ENCODE data around the gene ANGPTL7. TPM values are rescaled to one million over a fixed set of nuclear protein-coding genes. Genes with fewer than 3 reads are reported as not detected.

The ANGPTL7 gene, protein sequence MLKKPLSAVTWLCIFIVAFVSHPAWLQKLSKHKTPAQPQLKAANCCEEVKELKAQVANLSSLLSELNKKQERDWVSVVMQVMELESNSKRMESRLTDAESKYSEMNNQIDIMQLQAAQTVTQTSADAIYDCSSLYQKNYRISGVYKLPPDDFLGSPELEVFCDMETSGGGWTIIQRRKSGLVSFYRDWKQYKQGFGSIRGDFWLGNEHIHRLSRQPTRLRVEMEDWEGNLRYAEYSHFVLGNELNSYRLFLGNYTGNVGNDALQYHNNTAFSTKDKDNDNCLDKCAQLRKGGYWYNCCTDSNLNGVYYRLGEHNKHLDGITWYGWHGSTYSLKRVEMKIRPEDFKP
- under 1 TPM; 0.34 to 0.81 TPM for total RNA-seq
- long read RNA-seq, partial matches to known transcripts, result 0 of 4 reads
- long read RNA-seq, other reads (novel, unspliced or antisense), result 1 of 4 reads

DNA sequence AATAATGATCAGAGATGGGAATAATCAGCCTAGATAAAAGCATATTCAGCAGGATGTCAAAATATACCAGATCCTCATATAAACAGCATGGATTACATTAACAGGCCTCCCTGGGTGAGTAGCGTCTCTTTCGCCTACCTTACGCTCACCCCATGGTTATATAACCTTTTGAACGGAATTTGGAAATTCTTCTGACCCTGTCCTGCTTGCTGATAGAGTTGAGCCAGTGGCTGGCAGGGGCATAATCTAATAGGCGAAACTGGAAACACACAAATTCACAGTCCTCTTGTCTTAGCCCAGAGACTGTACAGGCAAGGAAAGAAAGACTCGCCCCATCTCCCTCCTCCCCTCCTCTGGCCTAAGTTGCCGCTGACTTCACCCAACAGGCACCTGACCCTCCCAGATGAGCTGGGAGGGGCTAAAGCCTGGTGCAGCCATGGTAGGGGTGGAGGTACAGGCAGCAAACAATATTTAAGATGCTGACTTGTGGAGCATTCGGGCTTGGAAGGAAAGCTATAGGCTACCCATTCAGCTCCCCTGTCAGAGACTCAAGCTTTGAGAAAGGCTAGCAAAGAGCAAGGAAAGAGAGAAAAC is at the start of gene ANGPTL7:
Gene ANGPTL7 (plus strand): TSS at position 498 of the 594 bp plus-strand sequence. CDS start 225 bp downstream, outside the sequence.
- ATAC-seq (no peak), DNase-seq (no peak)
- intact Hi-C loops (cut with DNase I, micrococcal nuclease), result no loop called here

DNA sequence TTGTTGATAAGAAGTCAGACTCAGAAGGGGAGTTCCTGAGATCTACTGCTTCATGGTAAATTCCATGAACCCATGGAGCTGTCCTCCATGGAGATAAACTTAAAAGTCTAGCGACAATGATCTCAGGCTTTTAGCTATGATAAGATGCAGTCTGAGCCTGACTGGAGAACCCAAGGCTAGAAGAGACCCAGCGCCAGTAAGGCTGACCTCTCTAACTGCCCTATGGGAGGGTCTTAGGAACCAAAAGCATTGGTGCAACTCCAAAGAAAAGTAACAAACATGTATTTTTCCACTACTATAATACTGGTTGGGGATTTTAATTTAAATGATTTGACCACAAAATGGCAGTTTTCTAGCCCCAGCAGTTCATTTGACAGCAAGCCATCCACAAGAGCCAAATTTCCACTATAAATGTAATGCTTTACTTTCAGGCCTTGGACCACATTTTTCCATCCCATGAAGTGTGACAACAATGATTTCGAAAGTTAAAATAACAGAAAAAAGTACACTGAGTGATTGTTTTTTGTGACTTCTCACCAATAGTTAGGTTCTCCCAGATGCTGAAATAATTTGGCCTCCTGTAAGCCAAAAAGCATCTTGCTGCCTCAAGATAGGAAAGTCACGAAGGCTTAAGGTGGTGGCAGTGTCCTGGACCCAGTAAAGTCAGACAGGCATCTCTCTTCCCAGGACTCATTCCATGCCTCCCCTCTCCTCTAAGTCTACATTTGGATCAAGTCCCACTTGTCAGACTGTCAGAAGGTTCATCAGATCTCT is 46.4 kb upstream of the ANGPTL7 start:
- ATAC-seq (no peak), DNase-seq (no peak)
- intact Hi-C loops (cut with DNase I, micrococcal nuclease), result no loop called here

DNA sequence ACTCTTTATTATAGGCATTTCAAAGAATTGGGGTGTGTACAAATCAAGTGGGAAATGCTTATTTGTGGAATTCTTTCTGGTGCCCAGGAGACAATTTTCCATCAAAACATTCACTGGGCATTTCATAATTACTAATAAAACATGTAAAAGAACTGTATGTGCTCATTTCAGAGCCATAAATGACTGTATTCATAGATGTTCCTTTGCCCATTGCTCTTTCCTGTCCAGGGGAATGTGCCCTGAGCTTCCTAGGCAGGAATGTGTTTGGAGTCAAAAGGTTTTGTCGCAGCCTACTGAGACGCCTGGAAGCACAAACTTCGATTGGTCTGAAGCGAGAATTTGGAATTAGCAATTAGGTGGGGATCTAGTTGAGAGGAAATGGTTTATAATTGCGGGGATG is 45.8 kb upstream of the ANGPTL7 start:
- intact Hi-C loops (cut with DNase I, micrococcal nuclease), result no loop called here
- ATAC-seq, result no peak
- no peak for DNase-seq

DNA sequence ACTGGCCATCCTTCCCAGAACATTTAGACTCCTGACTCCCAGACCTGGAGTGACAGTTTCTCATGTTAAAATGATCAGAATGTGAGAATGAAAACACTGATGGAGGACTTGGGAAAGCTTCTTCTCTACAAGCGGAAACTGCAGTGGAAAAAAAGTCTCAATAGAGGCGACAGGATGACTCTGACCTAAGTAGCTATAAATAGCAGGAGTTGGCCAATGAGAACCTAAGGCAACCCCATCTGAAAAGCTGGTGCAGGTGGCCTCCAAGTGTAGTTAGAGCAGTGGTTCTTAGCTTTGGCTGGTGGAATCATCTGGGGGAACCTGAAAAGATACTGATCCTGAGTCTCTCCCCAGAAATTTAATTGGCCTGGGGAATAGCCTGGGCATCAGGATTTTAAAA is 45.2 kb upstream of the ANGPTL7 start:
- intact Hi-C loops (cut with DNase I, micrococcal nuclease), result no loop called here
- DNase-seq (no peak), ATAC-seq (no peak)

DNA sequence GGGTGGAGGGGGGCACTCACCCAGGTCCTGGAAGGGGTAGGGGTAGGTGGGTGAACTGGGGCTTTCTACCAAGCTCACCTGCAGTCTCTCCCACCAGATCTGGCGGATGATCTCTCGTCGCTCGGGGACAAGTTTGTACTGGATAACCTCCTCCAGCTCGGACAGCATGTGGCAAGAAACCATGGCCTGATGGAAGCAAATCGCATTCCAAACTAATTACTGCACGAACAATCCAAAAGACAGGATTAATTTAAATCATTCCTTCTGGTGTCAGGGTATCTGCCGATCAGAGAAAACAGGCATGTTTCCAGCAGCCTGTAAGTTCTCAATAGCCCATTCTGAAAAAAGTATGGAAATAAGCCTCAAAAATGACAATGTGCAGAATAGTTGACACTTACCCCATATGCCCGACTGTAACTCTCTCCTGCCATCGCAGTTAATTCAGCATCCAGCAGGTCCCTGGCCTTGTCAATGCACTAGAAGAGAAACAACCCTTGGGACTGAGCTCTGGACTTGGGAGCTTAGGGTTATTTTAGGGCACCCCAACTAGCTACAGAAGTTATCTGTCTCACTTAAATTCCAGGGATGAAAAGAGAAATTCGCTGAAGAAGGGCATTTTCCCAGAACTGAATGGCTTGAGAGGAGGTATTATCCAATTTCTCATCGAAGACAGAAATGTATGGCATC is 44.4 kb upstream of the ANGPTL7 start:
- ATAC-seq, result no peak
- no peak for DNase-seq
- intact Hi-C loops (cut with DNase I, micrococcal nuclease), result no loop called here

DNA sequence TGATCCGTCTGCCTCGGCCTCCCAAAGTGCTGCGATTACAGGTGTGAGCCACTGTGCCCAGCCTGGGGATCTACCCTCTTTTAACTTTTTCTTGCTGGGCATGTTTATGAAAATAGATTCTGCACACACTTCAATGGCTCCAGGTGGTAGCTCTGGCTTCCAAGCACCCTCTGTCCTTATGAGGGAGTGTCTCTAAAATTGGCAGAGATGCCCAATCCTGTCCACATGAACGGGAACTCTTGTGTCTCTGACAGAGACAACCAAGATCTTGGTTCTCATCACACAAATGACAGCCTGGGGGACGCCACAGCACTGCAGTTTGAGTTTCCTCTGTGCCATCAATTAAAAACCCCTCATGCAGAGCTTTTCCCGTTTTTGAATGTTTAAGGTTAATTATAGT is 43.4 kb upstream of the ANGPTL7 start:
- ATAC-seq (no peak), DNase-seq (no peak)
- intact Hi-C loops (cut with DNase I, micrococcal nuclease), result no loop called here

DNA sequence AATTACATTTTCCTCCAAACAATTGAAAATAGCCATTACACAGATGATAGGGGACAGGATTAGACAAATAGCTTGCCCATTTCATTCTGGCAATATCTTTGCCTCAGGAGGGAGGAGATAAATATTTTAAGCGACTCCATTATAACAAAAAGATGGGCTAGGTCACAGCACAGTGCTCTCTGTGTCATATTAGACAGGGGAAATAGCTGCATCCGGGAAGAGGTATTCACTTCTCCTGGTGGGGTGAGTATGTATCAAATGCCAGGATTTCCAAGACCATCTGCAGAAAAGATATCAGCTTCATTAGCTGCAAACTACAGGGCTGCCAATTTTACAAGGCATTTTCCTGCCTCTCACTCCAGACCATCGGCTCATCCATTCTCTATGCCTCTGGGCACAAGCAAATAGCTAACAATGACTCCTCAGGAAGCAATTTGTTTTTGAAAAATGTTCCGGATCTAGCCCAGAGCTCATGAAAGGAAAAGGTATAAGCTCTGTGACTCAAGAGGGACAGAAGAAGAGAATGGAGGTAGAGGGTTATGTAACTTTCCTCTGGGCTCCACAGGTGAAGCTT is 41.9 kb upstream of the ANGPTL7 start:
- intact Hi-C loops (cut with DNase I, micrococcal nuclease), result no loop called here
- ATAC-seq (no peak), DNase-seq (no peak)

DNA sequence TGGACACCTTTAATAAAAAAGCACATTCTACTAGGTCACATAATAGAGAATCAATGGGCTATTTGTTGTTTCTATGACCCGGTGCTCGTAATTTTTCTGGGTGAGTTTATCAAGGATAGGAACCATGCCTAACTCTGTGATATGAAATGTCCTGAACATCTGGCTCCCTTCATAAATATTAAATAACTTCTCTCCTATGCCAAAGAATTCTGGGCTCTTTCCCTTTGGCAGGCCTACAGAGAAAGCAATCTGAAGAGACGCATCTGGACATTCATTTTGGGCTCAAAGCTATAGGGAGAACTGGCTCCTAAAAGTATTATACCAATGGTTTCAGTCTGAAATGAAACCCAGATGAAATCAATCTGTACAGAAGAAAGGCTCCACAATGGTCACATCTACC is 38.8 kb upstream of the ANGPTL7 start:
- intact Hi-C loops (cut with DNase I, micrococcal nuclease), result no loop called here
- ATAC-seq (no peak), DNase-seq (no peak)

DNA sequence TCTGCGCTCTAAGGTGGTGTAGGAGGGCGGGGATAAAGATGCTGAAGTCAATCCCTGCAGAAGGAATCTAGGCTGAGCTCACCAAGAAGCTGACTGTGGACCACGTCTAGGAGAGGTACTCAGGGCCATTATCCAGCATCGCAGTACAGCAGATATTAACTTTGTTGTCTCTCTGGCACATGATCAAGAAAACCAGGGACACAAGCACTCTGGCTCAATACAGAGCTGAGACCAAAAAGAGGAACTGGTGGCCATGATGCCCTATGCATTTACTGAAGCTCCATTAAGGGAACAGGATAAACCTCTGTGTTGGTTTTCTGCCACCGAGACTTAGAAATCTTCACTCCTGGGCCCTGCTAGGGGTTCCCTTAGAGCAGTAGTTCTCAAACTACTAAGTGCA is 38.0 kb upstream of the ANGPTL7 start:
- intact Hi-C loops (cut with DNase I, micrococcal nuclease), result no loop called here
- no peak for ATAC-seq
- DNase-seq, result no peak

DNA sequence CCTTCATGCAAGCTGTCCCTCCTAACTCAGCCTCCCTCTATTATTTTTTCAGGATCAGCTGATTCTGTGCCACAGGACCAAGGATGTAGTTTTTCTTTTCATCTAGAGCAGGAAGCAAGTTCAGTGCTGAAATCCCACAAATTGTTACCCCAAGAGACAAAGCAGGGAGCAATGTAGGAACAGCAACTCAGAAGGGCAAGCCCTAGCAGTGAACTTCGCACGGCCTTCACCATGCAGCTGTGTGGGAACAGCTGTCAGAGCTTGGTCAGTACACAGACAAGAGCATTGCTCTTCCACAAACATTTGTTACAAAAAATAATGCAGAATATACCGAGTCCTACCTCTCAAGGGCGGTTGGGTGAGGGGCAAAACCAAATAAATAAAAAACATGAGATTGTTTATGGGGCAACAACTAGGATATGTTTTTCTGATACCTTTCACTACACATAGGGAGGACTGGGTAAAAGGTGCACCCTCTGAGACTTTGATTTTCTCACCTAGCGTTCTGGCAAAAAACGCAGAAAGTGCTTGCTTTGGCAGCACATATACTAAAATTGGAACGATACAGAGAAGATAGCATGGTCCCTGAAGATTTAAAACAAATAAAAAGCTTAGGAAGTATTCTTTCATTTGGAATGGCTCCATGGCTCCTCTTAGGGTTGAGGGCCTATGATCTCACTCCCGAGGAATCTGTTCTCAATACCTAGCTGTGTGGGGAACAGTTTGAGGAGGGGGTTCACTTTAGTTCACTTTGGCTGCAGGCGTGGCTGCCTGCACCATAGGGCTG is 37.1 kb upstream of the ANGPTL7 start:
- DNase-seq, result no peak
- intact Hi-C loops (cut with DNase I, micrococcal nuclease), result no loop called here
- no peak for ATAC-seq

DNA sequence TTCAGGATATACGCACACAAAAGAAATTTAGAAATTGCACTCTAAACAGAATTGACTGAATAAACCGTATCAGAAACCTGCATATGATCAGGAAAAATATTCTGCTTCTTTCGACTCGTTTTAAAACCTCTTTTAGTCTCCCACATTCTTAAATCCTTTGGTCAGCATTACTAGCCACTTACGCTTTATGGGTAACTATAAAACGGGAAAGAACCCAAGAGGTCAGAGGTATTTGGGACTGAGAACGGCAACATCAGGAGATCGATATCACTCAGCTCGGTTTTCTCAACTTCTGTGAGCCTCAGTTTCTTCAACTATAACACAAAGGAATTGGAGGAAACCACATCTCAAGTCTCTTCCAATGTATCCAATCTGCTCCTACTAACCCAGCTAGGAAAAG is 36.4 kb upstream of the ANGPTL7 start:
- intact Hi-C loops (cut with DNase I, micrococcal nuclease), result no loop called here
- ATAC-seq (no peak), DNase-seq (no peak)

DNA sequence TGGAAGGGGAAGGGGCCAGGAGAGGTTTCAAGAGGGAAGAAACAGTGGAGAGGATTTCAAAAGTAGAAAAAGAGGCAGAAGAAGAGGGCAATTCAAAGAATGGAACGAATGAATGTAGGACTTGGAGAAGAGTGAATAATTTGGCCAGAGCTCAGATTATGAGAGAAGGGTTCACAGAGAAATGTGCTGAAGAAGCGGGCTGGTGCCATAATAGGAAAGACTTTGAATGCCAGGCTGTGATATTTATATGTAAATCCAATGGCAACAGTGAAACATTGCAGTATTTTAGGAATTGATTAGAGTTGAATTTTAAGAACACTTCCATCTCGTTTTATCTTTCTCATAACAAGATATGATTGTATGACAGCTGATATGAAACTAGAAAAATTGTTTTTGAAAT is 36.0 kb upstream of the ANGPTL7 start:
- intact Hi-C loops (cut with DNase I, micrococcal nuclease), result no loop called here
- DNase-seq (no peak), ATAC-seq (no peak)

DNA sequence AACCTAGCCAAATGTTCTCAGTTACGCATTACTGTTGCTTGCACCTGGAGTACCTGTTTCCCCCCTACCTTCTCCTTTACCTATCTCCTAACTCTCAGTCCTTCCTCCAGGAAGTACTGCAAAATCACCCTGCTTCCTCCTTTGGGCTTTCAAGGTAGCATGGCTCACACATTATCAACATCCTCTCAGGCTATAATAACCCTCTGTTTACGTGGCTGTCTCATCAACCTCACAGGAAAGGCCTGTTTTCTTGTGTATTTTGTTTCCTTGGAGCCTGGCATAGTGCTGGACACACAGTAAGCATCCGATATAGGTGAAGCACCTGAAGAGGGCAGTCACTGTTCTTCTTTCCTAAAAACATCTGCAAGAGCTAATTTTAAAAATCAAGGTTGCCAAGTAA is 32.7 kb upstream of the ANGPTL7 start:
- no peak for DNase-seq
- ATAC-seq, result peak; percentile 54
- intact Hi-C loops (cut with DNase I, micrococcal nuclease), result no loop called here

DNA sequence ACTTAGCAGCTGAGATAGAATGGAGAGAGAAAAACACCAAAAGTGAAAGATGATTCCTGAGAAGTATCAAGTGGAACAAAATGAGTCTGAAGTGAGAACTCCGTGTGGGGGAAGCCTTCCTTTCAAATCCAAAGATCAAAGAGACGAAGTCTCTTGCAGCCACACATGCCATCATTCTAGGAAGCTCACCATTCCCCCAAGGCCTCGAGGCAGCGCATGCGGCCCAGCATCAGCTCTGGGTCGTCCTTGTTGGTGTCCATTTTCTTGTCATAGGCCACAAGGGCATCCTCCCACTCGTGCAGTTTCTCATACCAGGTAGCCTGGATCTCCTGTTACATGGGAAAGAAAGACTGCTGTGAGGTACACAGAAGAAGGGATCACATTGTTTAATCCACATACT is 32.2 kb upstream of the ANGPTL7 start:
- intact Hi-C loops (cut with DNase I, micrococcal nuclease), result no loop called here
- ATAC-seq (no peak), DNase-seq (no peak)

DNA sequence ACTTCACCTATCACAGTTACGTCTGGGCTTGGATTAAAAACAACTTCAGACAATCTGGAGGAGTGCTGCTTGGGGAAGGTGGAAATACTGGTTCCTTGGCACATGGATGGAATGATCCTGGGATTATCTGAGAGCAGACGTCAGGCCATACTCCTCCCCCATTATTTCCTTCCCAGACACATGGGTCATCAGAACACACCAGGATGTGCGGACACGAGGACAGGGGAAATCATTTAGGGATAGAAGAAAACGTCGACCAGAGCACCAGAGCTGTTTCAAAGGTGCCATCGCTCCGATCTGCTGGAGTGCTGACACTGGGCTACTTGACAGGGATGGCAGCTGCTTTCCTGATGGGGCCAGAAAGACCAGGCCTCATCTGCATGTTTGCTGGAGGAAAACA is 31.8 kb upstream of the ANGPTL7 start:
- ATAC-seq (no peak), DNase-seq (no peak)
- intact Hi-C loops (cut with DNase I, micrococcal nuclease), result no loop called here

DNA sequence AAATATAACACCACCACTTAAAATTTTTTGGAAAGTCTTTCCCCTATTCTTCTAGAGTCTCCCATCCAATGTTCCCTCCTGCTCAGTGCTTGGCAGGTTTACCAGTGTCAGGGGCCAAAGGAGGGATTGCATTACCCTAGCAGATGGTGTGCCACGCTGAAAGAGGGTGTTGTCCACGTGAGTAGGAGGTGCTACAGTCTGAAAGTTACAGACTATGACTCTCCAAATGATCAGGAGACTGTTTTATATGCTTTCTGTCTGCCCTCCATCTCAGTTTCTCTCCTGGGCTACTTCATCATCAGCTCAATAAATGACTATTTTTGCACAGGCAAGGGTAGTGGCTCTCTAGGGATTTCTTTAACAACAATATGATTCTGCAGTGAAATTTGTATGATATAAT is 31.3 kb upstream of the ANGPTL7 start:
- intact Hi-C loops (cut with DNase I, micrococcal nuclease), result no loop called here
- ATAC-seq (peak; percentile 24), DNase-seq (peak in 1 of 2 donors; percentile 29)

DNA sequence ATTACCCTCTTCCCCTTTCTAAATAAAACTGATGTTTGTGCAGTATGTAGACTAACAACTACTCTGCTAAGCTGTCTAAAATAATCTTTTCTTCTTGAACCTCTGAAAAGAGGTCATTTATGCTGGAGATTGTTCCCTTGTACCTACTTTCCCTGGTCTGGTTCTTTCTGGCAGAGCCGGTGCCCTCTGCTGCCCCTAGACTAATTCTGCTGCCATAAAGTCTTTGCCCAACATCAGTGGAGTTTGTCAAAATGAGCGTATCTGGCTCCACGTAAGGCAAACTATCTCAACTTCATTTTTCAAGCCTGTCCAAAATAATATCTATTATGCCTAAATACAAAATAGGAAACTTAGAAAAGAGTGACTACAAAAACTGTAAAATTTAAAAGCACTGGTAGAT is 30.9 kb upstream of the ANGPTL7 start:
- ATAC-seq, result no peak
- intact Hi-C loops (cut with DNase I, micrococcal nuclease), result no loop called here
- no peak for DNase-seq

DNA sequence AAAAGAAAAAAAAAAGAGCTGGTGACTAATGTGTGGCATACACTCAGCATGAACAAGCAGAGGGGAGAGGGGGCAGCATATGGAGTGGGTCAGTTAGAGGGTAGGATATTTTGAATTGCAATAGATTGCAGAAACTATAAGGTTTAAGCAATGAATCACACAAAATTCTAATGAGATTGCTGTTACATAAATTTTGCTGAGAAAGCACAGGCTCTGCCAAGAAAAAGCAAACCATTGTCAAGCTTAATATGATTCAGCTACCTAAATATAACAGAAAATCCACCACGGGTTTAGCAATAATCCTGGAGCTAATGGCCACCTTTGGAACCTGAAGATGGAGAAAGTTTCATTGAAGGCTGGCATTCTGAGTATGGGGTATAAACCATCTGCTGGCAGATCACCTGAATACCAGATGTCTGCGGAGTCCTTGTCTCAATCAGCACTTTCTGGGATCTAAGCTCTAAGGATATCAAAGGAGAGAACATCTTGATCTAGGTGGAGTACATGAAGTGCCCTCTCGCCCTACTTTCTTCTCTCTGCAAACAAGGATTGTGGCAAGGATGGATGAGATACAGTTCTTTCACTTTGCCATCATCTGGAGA is 30.3 kb upstream of the ANGPTL7 start:
- ATAC-seq (no peak), DNase-seq (no peak)
- intact Hi-C loops (cut with DNase I, micrococcal nuclease), result no loop called here
